Coronary artery (tissue), 2 donors: ENCODE data around the gene ZC3H18.
"Not testable (repeated sequence)": the region's sequence is repeated elsewhere in the genome, so short reads cannot be mapped to it uniquely, and the experiment has no call there.

Experiments used
- DNase-seq: peaks from one replicate; pipeline ENCODE4 v3.0.0-alpha.2; 2017; ENCODE audit warnings: low spot score
- H3K27ac ChIP-seq, 2 donors: fragments of 200-600 bp; sonication (generic); one replicate each; pipeline ENCODE4 v1.5.1; 2016 to 2019
- H3K4me3 ChIP-seq: fragments of 200-600 bp; sonication (generic); 2 replicates; pipeline ENCODE4 v1.5.1; 2016; ENCODE audit warnings: mild to moderate bottlenecking, moderate library complexity
- CTCF ChIP-seq: fragments of 200-600 bp; sonication (generic); IDR thresholded peaks from one replicate; pipeline ENCODE4 v1.5.1; 2019; ENCODE audit warnings: antibody characterized with exemption

Gene ZC3H18

GRCh38 chr16:88605186-88606147 lies 35.3 kb downstream of the ZC3H18 start:
- Histone ChIP-seq H3K27ac (no peak overlapping the region), H3K4me3 (no peak overlapping the region)
- no peak for TF ChIP-seq CTCF
- DNase-seq, result no peak

- Histone ChIP-seq H3K27ac (no peak overlapping the region), H3K4me3 (no peak overlapping the region)
- TF ChIP-seq CTCF, result no peak
- DNase-seq, result no peak
Observed at GRCh38 chr16:88606148-88606757, 36.0 kb downstream of the ZC3H18 start.

GRCh38 chr16:88608076-88608475 lies 37.9 kb downstream of the ZC3H18 start:
- DNase-seq, result no peak
- TF ChIP-seq CTCF, result no peak

GRCh38 chr16:88609426-88609825 lies 39.2 kb downstream of the ZC3H18 start:
- not testable (repeated sequence) for DNase-seq, H3K4me3 ChIP-seq, H3K27ac ChIP-seq

More at GRCh38 chr16:88608076-88608475, 37.9 kb downstream of the ZC3H18 start:
- no peak overlapping the region for H3K4me3 ChIP-seq
- no peak overlapping the region for H3K27ac ChIP-seq

- H3K27ac ChIP-seq, result no peak overlapping the region
- no peak for TF ChIP-seq CTCF
- H3K4me3 ChIP-seq, result no peak overlapping the region
- no peak for DNase-seq
Observed at GRCh38 chr16:88610080-88610479, 39.9 kb downstream of the ZC3H18 start.

- no peak for TF ChIP-seq CTCF
- Histone ChIP-seq H3K4me3 (no peak overlapping the region), H3K27ac (no peak overlapping the region)
- no peak for DNase-seq
Observed at GRCh38 chr16:88610909-88611812, 41.0 kb downstream of the ZC3H18 start.

GRCh38 chr16:88613293-88613692 lies 43.1 kb downstream of the ZC3H18 start:
- H3K4me3 ChIP-seq, result no peak overlapping the region
- no peak overlapping the region for H3K27ac ChIP-seq
- no peak for TF ChIP-seq CTCF
- no peak for DNase-seq
